ENCODE measurements around the gene ITGAX.
"Not testable (repeated sequence)": the region's sequence is repeated elsewhere in the genome, so short reads cannot be mapped to it uniquely, and the experiment has no call there.

The ITGAX gene

DNA sequence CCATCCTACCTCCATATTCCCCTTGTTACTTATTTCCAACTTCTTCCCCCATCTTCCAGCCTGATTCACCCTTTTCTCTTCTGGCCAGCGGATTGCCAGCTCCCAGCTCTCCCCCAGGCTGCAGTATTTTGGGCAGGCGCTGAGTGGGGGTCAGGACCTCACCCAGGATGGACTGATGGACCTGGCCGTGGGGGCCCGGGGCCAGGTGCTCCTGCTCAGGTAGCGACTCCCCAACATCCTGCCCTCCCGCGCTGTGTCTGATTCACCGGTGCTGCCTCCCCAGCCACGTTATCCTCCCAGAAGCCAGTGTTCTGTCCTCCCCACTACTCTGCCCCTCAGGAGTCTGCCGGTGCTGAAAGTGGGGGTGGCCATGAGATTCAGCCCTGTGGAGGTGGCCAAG, 57.8 kb downstream of the ITGAX start:
- DNase-seq: no peak

DNA sequence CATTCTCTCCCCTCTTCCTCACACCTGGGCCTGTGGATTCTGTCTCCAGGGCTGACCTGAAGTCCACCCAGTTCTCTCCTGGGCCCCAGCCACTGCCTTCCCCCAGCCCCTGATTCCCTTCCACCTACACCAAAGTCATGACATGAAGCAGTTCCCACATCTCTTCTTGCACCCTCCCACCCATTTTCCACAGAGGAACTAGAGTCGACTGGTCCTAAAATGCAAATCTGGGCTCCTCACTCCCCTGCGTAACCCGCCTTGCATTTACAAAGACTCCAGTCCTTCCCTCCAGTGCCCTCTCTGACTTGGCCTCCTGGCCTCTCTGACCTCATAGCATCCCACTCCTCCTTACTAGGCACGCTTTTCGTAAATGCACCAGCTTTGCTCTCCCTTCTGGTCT, 58.4 kb downstream of the ITGAX start:
- DNase-seq: no peak

GRCh38 chr16:31413943-31414342, 59.0 kb downstream of the ITGAX start:
- no peak for DNase-seq

DNA sequence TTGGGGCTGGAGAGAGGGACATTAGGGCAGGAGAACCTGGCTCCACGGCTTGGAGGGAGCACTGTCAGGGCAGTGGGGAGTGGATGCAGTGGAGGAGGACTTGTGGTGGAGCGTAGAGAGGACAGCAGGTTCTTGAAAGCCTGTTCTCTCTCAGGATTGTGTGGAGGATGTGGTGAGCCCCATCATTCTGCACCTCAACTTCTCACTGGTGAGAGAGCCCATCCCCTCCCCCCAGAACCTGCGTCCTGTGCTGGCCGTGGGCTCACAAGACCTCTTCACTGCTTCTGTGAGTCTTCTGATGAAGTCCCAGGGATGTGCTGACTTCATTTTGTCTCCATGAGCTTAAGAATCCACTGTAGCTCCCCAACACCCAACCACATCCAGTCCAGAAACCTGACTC, 59.7 kb downstream of the ITGAX start:
- no peak for DNase-seq

DNA sequence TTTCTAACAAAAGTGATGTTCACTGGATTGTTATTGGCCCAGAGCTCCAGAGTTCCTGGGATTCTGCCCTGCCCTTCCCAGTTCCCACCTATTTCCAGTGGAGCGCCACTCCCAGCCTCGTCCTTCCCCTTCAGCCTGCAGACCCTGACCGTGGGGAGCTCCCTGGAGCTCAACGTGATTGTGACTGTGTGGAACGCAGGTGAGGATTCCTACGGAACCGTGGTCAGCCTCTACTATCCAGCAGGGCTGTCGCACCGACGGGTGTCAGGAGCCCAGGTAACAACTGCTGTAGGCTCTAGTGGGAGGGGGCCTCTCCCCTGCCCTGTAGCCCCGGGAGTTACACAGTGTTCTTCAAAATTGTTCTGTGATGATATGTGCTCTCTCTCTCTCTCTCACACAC, 61.4 kb downstream of the ITGAX start:
- DNase-seq: no peak

DNA sequence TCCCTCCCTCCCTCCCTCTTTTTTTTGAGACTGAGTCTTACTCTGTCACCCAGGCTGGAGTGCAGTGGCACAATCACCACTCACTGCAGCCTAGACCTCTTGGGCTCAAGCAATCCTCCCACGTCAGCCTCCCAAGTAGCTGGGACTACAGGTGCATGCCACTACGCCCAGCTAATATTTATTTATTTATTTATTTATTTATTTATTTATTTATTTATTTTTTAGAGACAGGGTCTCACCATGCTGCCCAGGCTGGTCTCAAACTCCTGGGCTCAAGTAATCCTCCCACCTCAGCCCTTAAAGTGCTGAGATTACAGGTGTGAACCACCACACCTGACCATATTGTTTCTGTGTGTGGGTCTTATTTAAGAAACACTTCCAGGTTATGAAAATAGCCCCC, 62.1 kb downstream of the ITGAX start:
- not testable (repeated sequence) for DNase-seq

DNA sequence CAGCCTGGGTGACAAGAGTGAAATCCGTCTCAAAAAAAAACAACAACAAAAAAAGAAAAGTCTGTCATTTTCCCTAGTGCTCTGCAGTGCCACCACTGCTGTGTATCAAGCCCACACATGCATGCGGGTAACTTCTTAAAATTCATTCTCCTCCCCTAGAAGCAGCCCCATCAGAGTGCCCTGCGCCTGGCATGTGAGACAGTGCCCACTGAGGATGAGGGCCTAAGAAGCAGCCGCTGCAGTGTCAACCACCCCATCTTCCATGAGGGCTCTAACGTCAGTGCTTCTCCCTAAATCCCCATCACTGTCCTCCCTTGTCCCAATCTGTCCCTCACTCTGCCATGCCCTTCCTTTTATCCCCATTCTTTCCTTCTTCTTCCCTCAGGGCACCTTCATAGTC, 62.9 kb downstream of the ITGAX start:
- no peak for DNase-seq

GRCh38 chr16:31420037-31420436, 65.1 kb downstream of the ITGAX start:
- DNase-seq: no peak

DNA sequence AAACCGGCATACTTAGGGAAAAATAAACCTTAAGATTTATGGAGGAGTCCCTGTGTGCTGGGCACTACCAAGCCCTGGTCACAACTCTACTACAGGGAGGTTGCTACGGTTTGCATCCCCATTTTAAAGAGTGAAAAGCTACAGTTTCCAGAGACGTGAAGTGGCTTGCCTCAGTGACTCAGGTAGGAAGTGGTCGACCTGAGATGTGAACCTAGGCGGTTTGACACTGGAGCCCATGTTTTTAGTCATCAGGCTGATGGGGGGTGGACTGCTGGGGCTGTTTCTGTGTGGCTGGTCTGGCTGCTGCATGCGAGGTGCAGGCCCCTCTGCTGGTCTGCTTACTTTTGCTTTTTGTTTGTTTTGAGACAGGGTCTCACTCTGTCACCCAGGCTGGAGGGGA, 66.6 kb downstream of the ITGAX start:
- no peak for DNase-seq

GRCh38 chr16:31423241-31423640, 68.3 kb downstream of the ITGAX start:
- DNase-seq: no peak

- no peak for DNase-seq
Measured at GRCh38 chr16:31423801-31424200, 68.8 kb downstream of the ITGAX start.

DNA sequence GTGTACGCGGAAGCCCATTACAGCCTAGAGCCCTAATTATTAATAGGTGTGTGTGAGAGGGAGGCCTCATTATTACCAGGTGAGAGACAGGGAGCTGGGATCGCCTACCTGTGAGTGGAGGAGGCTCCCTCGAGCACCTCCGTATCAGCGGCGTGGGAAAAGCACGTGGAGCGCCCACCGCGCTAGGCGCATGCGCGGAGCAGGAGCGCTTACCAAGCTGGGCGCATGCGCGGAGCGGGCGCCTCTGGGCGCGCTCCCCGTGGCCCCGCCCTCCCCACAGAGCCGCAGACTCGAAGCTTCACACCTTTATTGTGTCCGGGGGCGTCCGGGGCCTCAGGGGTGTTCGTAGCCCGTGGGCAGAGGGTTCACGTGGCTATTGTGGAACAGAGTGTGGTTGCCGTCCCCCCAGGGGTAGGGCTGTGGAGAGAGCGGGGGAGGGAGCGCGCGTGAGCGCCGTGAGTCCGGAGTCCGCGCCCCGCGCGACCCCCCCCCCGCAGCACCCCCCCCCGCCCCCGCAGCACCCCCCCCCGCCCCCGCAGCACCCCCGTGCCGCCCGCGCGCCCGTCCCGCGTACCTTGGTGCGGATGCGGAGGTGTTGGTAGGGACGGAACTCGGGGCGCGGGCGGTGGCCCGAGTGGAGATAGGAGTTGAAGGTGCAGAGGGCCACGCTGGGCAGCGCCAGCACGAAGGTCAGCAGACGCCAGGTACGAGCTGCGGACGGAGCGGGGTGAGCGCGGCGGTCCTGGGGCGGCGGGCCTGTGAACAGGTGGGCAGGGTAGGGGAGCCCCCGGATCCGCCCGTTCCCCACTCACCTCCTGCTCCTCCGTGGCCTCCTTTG, 72.7 kb downstream of the ITGAX start:
- no peak for DNase-seq

DNA sequence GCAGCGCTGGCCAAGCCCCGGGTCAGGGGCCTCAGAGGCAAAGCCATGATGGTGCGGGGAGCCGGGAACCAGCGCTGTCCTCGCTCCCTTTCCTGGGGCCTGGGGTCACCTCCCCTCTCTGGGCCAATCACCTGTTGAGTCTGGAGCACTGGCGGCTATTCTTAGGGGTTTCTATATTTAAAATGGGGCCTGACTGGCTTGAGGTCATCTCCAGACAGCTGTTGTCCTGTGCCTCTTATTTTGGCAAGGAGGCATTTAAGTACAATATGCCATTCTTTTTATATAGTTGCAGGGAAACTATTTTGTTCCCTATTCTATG, 73.3 kb downstream of the ITGAX start, which contains the start of gene COX6A2:
TSS of gene COX6A2 (minus strand) at position 82 of the 319 bp plus-strand sequence. CDS start at position 47, 35 bp downstream.
- no peak for DNase-seq

DNA sequence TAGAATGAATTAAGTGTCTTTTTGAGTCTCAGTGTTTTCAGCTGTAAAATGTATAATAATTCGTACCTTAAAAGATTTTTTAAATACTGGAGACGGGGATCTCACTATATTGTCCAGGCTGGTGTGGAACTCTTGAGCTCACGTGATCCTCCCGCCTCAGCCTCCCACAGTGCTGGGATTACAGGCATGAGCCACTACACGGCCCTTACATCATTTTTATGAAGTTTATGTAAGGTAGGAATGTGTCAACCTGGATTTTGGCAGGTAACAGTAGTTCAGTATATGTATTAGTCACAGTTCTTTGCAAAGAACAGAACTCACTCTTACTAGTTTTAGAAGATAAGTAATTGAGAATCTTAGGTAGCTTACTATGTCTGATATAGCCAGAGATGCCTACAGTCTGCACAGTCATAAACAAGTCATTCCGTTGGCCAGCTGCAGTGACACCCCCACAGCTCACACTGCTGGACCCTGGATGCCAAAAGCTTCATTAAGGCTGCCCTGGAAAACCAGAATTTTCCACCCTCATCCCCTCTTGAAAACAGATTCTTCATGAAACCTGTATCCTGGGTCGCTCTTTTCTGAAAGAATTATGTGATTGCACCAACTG, 73.8 kb downstream of the ITGAX start:
- DNase-seq: no peak

DNA sequence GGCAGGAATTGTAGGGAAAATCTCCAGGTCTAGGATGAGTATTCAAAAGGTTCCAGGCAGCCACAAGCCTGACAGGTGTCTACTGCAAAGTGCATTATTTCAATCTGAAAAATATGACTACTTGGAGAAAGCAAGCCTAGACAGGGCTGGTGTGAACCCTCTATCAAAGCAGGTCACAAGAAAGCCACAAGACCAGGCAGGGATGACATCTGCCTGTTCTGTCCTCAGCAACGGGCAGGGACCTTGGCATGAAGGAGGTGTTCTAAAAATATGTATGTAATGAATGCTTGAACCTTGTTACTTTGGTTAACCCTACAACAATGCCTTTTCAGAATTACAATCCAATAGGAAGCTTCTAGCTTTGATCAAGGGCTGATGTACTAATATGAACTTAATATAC, 74.3 kb downstream of the ITGAX start:
- DNase-seq: no peak

DNA sequence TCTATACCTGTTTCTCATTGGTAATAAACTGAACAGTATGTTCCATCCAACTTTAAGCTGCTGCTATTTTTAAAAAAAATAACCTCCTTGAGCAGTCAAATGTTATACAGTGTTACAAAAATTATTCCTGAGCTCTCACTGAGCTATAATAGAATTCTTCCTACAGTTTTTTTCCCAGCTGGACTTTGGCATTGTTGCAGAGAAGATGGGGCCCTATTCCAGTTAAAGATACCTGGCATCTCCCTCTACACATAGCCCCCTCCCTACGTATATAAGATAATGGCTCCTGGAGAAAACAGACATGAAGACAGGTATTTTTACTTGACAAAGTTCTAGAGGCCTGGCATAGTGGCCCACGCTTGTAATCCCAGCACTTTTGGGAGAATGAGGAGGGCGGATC, 74.8 kb downstream of the ITGAX start:
- no peak for DNase-seq

DNA sequence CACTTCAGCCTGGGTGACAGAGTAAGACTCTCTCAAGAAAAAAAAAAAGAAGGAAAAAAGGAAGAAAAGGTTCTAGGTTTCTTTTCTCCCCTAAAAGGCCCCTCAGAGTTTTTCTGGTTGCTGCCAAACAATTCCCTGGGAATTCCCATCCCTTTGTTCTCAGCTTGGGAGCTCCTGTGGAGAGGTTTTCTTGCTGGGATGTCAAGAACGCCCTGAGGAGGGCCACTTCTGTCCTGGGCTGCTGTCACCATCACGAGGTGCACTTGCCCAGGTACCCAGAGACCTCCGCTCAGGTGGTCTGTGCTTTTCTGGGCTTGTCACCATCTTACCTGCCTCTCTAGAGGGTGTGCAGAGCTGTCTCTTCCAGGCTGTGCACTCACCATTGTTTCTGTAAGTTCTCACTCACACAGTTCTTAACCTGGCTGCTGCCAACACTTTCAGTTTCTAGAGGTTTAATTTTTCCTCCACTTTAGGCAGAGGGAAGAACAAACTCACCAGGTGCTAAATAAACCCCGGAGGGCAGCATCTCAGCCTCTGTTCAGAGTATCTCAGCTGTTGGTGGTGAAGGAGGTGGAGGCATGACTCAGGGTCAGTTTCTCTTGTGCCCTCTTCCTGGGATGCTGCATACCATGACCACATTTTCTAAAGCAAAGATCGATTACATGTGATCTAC, 75.5 kb downstream of the ITGAX start:
- no peak for DNase-seq
